Measurements from ENCODE around the gene ZSCAN26. TPM values are rescaled to one million over a fixed set of nuclear protein-coding genes. Genes with fewer than 3 reads are reported as not detected.

ZSCAN26 gene
- total and polyA plus RNA-seq, 2 of the 8 experiments (the other 6 are each of a cell fraction or from before 2014, with no cell fraction given), result 7.0 to 8.5 TPM

DNA sequence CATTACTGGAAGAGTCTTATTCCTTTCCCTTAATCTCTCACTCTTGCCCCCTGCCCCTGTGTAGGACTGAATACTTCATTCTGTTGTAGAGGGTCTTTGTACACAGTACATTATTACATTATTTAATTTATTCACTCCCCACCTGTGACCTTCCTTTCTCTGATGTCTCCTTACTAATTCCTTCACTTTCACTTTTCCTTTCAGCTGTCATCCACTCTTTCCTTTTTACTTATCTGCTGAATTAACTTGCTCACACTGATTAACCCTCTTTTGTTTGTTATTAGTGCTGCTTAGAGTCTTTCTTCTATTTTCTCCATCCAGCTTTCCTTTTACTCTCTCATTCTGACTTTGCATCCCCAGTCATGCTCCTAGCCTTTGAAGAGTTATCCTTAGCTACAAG, 7.9 kb downstream of the ZSCAN26 start:
- H4K91ac ChIP-seq (replicated peaks; ENCODE audit: insufficient read length, low read length), result no peak overlapping the region
- no peak overlapping the region for H4K5ac ChIP-seq (ENCODE audit: insufficient read length, low read depth, low read length)
- ChIA-PET CTCF (ENCODE audit: partially characterized antibody) (interaction anchor here (0.9 kb wide), 1 partner anchor 80 kb away, joined by 4 read pairs; no protein-coding TSS in a partner anchor), POLR2A (ENCODE audit: partially characterized antibody) (interaction anchor here (1.2 to 1.5 kb wide), 2 partner anchors 23 to 61 kb away, joined by 3 read pairs; partner anchors contain the start of genes ZKSCAN4 and ZSCAN31)
- no peak overlapping the region for H3K4ac ChIP-seq (replicated peaks; ENCODE audit: insufficient read length, low read depth, low read length)
- no peaks in the 10 kb centered on the region for H4K20me1 ChIP-seq (replicated peaks in 1 of 2; ENCODE audit: control insufficient read depth in 1 of 2, insufficient read depth in 2 of 2, low read length in 2 of 2)
- no peak overlapping the region for H3K18ac ChIP-seq (ENCODE audit: extremely low read depth, low read length)
- no peak overlapping the region for H2AK5ac ChIP-seq (ENCODE audit: low read depth, low read length)
- H3K9me3 ChIP-seq (ENCODE audit: insufficient read depth in 2 of 2, low read depth in 1 of 2, low read length in 1 of 2), result no peaks in the 10 kb centered on the region
- no peak overlapping the region for H2BK12ac ChIP-seq (ENCODE audit: low read depth, low read length)
- no peaks in the 10 kb centered on the region for H3K79me1 ChIP-seq (ENCODE audit: low read depth, low read length)
- H3K9ac ChIP-seq (replicated peaks in 1 of 4; ENCODE audit: extremely low read depth in 1 of 4, low read depth in 3 of 4, low read length in 3 of 4), result no peak overlapping the region
- H2BK15ac ChIP-seq (ENCODE audit: low read length), result no peak overlapping the region
- no peak overlapping the region for H3K27ac ChIP-seq (ENCODE audit: low read depth, low read length)
- H2BK5ac ChIP-seq (ENCODE audit: low read depth, low read length), result no peak overlapping the region
- no peak overlapping the region for H3K4me3 ChIP-seq (ENCODE audit: extremely low read depth in 1 of 4, insufficient read depth in 2 of 4, low read depth in 3 of 4, low read length in 4 of 4)
- no peak for FAIRE-seq
- no peak overlapping the region for H2BK120ac ChIP-seq (replicated peaks; ENCODE audit: low read depth, low read length)
- no peaks in the 10 kb centered on the region for H3K27me3 ChIP-seq (replicated peaks in 1 of 4; ENCODE audit: control insufficient read depth in 3 of 4, extremely low read depth in 1 of 4, insufficient read depth in 3 of 4, low read length in 3 of 4)
- H2BK20ac ChIP-seq (ENCODE audit: low read length), result no peak overlapping the region
- no peaks in the 10 kb centered on the region for H3K4me1 ChIP-seq (replicated peaks in 1 of 4; ENCODE audit: control insufficient read depth in 3 of 4, insufficient read depth in 4 of 4, low read length in 3 of 4)
- no peaks in the 10 kb centered on the region for H3K23me2 ChIP-seq (ENCODE audit: low read depth, low read length)
- no peak overlapping the region for H3K23ac ChIP-seq (ENCODE audit: insufficient read length)
- TF ChIP-seq HDAC6 (IDR thresholded peaks at IDR 0.05; ENCODE audit: low read depth, low read length) (no peak), RFX5 (IDR thresholded peaks at IDR 0.05; ENCODE audit: borderline replicate concordance, low read depth, low read length) (no peak), RBBP5 (IDR thresholded peaks at IDR 0.05; ENCODE audit: borderline replicate concordance, low read depth, low read length) (no peak), CBX5 (IDR thresholded peaks at IDR 0.05; ENCODE audit: low read depth, low read length) (no peak)
- TF ChIP-seq, protein P1, sequence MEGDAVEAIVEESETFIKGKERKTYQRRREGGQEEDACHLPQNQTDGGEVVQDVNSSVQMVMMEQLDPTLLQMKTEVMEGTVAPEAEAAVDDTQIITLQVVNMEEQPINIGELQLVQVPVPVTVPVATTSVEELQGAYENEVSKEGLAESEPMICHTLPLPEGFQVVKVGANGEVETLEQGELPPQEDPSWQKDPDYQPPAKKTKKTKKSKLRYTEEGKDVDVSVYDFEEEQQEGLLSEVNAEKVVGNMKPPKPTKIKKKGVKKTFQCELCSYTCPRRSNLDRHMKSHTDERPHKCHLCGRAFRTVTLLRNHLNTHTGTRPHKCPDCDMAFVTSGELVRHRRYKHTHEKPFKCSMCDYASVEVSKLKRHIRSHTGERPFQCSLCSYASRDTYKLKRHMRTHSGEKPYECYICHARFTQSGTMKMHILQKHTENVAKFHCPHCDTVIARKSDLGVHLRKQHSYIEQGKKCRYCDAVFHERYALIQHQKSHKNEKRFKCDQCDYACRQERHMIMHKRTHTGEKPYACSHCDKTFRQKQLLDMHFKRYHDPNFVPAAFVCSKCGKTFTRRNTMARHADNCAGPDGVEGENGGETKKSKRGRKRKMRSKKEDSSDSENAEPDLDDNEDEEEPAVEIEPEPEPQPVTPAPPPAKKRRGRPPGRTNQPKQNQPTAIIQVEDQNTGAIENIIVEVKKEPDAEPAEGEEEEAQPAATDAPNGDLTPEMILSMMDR (IDR thresholded peaks at IDR 0.05; ENCODE audit: control extremely low read depth in 1 of 3, insufficient read depth in 1 of 3, low read depth in 1 of 3, low read length in 3 of 3), result no peak
- TF ChIP-seq, protein P2, sequence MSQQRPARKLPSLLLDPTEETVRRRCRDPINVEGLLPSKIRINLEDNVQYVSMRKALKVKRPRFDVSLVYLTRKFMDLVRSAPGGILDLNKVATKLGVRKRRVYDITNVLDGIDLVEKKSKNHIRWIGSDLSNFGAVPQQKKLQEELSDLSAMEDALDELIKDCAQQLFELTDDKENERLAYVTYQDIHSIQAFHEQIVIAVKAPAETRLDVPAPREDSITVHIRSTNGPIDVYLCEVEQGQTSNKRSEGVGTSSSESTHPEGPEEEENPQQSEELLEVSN (IDR thresholded peaks at IDR 0.05), result no peak
- H2AFZ ChIP-seq (ENCODE audit: low read length), result no peak overlapping the region
- no peak overlapping the region for H3K4me2 ChIP-seq (ENCODE audit: insufficient read depth in 1 of 2, low read depth in 2 of 2, low read length in 2 of 2)
- H4K8ac ChIP-seq (ENCODE audit: extremely low read depth, insufficient read depth, low read length), result no peak overlapping the region
- H3K14ac ChIP-seq (ENCODE audit: insufficient read length), result no peak overlapping the region
- no peak overlapping the region for H3K56ac ChIP-seq (replicated peaks; ENCODE audit: insufficient read length, low read depth, low read length)
- H3K36me3 ChIP-seq (ENCODE audit: control insufficient read depth in 2 of 4, insufficient read depth in 4 of 4, low read length in 3 of 4), result peaks cover 2 to 37% (median 18%) of the 10 kb centered on the region in 4 experiments; a peak in 7 of 8 replicates
- no peaks in the 10 kb centered on the region for H3K79me2 ChIP-seq (ENCODE audit: control insufficient read depth in 1 of 2, insufficient read depth in 2 of 2, low read length in 2 of 2)
- DNase-seq (ENCODE audit: low read depth in 1 of 2, low spot score in 2 of 2), result no peak
